Vagina (tissue), 2 donors: ENCODE results near the gene SUGCT.
A peak's percentile ranks its signal among the peaks of the same experiment; 100 is the strongest.
"Not testable (repeated sequence)": the region's sequence is repeated elsewhere in the genome, so short reads cannot be mapped to it uniquely, and the experiment has no call there.

Experiments used
- POLR2A ChIP-seq, 2 donors: fragments of 450-650 bp; IDR thresholded peaks; one replicate each; pipeline ENCODE4 v1.6.1; 2017; ENCODE audit warnings: antibody characterized with exemption in 2 of 2, mild to moderate bottlenecking in 2 of 2, moderate library complexity in 2 of 2
- POLR2AphosphoS5 ChIP-seq, 2 donors: sonication (generic); formaldehyde crosslinking; IDR thresholded peaks; one replicate each; pipeline ENCODE4 v1.9.0; 2017; ENCODE audit warnings: antibody characterized with exemption in 2 of 2, mild to moderate bottlenecking in 2 of 2, low read depth in 1 of 2; ENCODE audit not compliant: insufficient read depth in 1 of 2
- TF ChIP-seq, protein P1 (sequence below), 3 experiments: fragments of 450-650 bp in 2 of 3; fragments of 200-600 bp in 1 of 3; sonication (generic) in 1 of 3; IDR thresholded peaks; one replicate each; pipeline ENCODE4 v1.5.1; 2017 to 2019; ENCODE audit warnings: antibody characterized with exemption in 3 of 3, mild to moderate bottlenecking in 2 of 3, moderate library complexity in 2 of 3

DNA sequence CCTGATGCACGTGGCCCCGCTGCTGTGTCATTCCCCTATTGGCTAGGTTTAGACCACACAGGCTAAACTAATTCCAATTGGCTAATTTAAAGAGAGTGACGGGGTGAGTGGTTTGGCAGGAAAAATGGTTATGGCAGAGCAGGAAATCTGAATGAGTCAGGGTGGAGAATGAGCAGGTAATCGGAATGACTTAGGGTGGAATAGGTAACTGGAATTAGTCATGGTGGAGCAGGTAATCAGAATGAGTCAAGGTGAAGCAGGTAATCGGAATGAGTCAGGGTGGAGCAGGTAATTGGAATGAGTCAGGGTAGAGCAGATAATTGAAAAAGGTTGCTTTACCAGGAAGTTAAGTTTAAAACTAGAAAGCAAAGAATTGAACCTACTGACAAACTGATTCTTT lies 7.1 kb downstream of the SUGCT start:
- TF ChIP-seq, protein P1, sequence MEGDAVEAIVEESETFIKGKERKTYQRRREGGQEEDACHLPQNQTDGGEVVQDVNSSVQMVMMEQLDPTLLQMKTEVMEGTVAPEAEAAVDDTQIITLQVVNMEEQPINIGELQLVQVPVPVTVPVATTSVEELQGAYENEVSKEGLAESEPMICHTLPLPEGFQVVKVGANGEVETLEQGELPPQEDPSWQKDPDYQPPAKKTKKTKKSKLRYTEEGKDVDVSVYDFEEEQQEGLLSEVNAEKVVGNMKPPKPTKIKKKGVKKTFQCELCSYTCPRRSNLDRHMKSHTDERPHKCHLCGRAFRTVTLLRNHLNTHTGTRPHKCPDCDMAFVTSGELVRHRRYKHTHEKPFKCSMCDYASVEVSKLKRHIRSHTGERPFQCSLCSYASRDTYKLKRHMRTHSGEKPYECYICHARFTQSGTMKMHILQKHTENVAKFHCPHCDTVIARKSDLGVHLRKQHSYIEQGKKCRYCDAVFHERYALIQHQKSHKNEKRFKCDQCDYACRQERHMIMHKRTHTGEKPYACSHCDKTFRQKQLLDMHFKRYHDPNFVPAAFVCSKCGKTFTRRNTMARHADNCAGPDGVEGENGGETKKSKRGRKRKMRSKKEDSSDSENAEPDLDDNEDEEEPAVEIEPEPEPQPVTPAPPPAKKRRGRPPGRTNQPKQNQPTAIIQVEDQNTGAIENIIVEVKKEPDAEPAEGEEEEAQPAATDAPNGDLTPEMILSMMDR (IDR thresholded peaks at IDR 0.05): not testable (repeated sequence)
- not testable (repeated sequence) for TF ChIP-seq POLR2A (IDR thresholded peaks at IDR 0.05)
- peak in 1 of 2 donors; percentile 9 for TF ChIP-seq POLR2AphosphoS5 (IDR thresholded peaks at IDR 0.05; ENCODE audit: insufficient read depth in 1 of 2, low read depth in 1 of 2)
